IPS-15b (cell line): Measurements from ENCODE around the gene SCNN1G.

Experiments used
- H3K27me3 ChIP-seq: one replicate; pipeline ENCODE4 v1.6.1; 2013; ENCODE audit warnings: low read length; ENCODE audit not compliant: control insufficient read depth, insufficient read depth
- H3K36me3 ChIP-seq: one replicate; pipeline ENCODE4 v1.6.1; 2013; ENCODE audit warnings: low read length; ENCODE audit not compliant: control insufficient read depth, insufficient read depth
- H3K4me1 ChIP-seq: one replicate; pipeline ENCODE4 v1.6.1; 2013; ENCODE audit warnings: mild to moderate bottlenecking, low read length; ENCODE audit not compliant: control insufficient read depth, insufficient read depth
- H3K4me3 ChIP-seq: one replicate; pipeline ENCODE4 v1.5.1; 2013; ENCODE audit warnings: low read depth, low read length
- H3K9ac ChIP-seq: one replicate; pipeline ENCODE4 v1.6.1; 2013; ENCODE audit warnings: low read depth, mild to moderate bottlenecking, low read length
- H3K9me3 ChIP-seq: one replicate; pipeline ENCODE4 v1.6.1; 2013; ENCODE audit warnings: mild to moderate bottlenecking, low read length; ENCODE audit not compliant: control insufficient read depth, insufficient read depth

The SCNN1G gene

DNA sequence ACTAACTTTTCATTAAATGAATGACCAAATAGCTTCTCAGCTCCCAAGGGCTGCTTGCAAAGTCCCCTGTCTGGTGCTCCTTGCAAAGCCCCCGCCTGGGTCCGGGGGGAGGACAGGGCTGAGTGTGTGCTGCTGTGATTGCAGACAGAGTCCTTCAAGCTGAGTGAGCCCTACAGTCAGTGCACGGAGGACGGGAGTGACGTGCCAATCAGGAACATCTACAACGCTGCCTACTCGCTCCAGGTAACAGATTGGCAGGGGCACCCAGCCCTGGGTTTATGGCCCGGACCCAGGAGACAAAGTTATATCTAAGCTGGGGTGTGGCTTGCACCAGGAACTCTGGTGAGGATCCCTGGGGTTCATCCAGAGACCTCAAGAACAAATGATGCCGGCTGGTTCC, 27.1 kb downstream of the SCNN1G start:
- Histone ChIP-seq H3K9me3 (no peaks in the 10 kb centered on the region), H3K4me3 (no peak overlapping the region), H3K36me3 (peaks cover 7% of the 10 kb centered on the region), H3K27me3 (no peaks in the 10 kb centered on the region), H3K4me1 (peaks cover 9% of the 10 kb centered on the region), H3K9ac (no peak overlapping the region)

GRCh38 chr16:23213831-23214230, 31.3 kb downstream of the SCNN1G start:
- Histone ChIP-seq H3K27me3 (no peaks in the 10 kb centered on the region), H3K9me3 (no peaks in the 10 kb centered on the region), H3K4me1 (no peaks in the 10 kb centered on the region), H3K9ac (no peak overlapping the region), H3K4me3 (no peak overlapping the region), H3K36me3 (peaks cover 11% of the 10 kb centered on the region)

GRCh38 chr16:23214796-23215195, 32.3 kb downstream of the SCNN1G start:
- Histone ChIP-seq H3K9ac (no peak overlapping the region), H3K27me3 (no peaks in the 10 kb centered on the region), H3K4me3 (no peak overlapping the region), H3K4me1 (no peaks in the 10 kb centered on the region), H3K36me3 (peaks cover 11% of the 10 kb centered on the region), H3K9me3 (no peaks in the 10 kb centered on the region)

GRCh38 chr16:23215435-23215834, 32.9 kb downstream of the SCNN1G start:
- H3K4me3 ChIP-seq, result no peak overlapping the region
- no peaks in the 10 kb centered on the region for H3K4me1 ChIP-seq
- no peaks in the 10 kb centered on the region for H3K27me3 ChIP-seq
- no peaks in the 10 kb centered on the region for H3K9me3 ChIP-seq
- peaks cover 11% of the 10 kb centered on the region for H3K36me3 ChIP-seq
- no peak overlapping the region for H3K9ac ChIP-seq

DNA sequence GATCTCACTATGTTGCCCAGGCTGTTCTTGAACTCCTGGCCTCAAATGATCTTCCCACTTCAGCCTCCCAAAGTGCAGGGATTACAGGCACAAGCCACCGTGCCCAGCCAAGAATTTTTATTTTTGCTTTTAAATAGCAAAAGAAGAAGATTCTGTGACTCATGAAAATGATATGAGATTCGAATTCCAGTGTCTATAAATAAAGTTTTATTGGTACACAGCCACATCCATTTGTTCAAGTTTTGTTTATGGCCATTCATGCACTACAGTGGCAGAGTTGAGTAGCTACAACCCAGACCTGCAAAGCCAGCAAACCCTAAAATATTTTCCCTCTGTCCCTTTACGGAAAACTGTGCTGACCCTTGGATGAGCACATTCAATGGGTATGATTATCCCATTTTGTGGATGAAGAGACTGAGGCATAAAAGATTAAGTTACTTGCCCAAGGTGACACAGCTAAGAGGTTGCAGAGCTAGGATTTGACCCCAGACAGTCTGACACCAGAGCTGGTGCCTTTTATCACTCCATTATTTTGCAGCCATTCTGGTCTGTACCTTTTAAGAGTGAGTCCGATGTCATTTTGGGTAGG, 34.2 kb downstream of the SCNN1G start:
- Histone ChIP-seq H3K4me3 (no peak overlapping the region), H3K9me3 (no peaks in the 10 kb centered on the region)

GRCh38 chr16:23217646-23218045, 35.1 kb downstream of the SCNN1G start:
- H3K9ac ChIP-seq, result no peak overlapping the region
- H3K4me3 ChIP-seq, result no peak overlapping the region
- no peaks in the 10 kb centered on the region for H3K27me3 ChIP-seq
- H3K9me3 ChIP-seq, result no peaks in the 10 kb centered on the region
- no peaks in the 10 kb centered on the region for H3K4me1 ChIP-seq
- H3K36me3 ChIP-seq, result peaks cover 8% of the 10 kb centered on the region

More for the DNA sequence above, 34.2 kb downstream of the SCNN1G start:
- H3K36me3 ChIP-seq, result peaks cover 11% of the 10 kb centered on the region
- no peaks in the 10 kb centered on the region for H3K4me1 ChIP-seq
- H3K27me3 ChIP-seq, result no peaks in the 10 kb centered on the region
- no peak overlapping the region for H3K9ac ChIP-seq

DNA sequence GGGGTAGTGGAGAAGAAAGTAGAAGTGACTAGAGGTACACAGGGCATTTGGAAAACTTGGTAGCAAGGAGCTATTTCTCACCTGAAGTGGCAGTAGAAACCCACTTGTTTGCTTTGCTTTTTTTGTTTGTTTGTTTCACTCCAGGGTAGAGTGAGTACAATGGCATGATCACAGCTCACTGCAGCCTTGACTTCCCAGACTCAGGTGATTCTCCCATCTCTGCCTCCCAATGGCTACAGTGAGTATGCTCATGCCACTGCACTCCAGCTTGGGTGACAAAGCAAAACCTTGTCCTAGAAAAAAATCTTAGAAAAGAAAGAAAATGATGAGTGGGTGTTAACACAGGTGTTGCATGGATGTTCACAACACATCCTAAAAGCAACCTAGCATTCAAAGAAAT, 40.4 kb downstream of the SCNN1G start:
- Histone ChIP-seq H3K4me1 (peaks cover 4% of the 10 kb centered on the region), H3K4me3 (no peak overlapping the region), H3K9ac (no peak overlapping the region), H3K36me3 (no peaks in the 10 kb centered on the region), H3K27me3 (no peaks in the 10 kb centered on the region), H3K9me3 (no peaks in the 10 kb centered on the region)

- Histone ChIP-seq H3K27me3 (no peaks in the 10 kb centered on the region), H3K4me3 (no peak overlapping the region), H3K9me3 (no peaks in the 10 kb centered on the region), H3K36me3 (no peaks in the 10 kb centered on the region), H3K9ac (no peak overlapping the region), H3K4me1 (peaks cover 4% of the 10 kb centered on the region)
Observed at GRCh38 chr16:23223368-23223767, 40.8 kb downstream of the SCNN1G start.

DNA sequence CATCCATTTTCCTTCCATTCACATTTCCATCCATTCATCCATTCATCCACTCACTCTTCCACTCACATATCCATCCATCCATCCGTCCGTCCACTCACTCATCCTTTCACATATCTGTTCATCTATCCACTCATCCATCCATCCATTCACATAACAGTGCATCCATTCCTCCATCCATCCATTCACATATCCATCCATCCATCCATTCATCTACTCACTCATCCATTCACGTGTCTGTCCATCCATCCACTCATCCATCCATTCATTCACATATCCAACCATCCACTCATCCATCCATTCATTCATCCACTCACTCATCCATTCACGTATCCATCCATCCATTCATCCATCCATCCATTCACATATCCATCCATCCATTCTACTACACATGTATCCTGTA, 42.6 kb downstream of the SCNN1G start:
- Histone ChIP-seq H3K9me3 (no peaks in the 10 kb centered on the region), H3K4me1 (peaks cover 4% of the 10 kb centered on the region), H3K9ac (no peak overlapping the region), H3K27me3 (no peaks in the 10 kb centered on the region), H3K4me3 (no peak overlapping the region), H3K36me3 (no peaks in the 10 kb centered on the region)

DNA sequence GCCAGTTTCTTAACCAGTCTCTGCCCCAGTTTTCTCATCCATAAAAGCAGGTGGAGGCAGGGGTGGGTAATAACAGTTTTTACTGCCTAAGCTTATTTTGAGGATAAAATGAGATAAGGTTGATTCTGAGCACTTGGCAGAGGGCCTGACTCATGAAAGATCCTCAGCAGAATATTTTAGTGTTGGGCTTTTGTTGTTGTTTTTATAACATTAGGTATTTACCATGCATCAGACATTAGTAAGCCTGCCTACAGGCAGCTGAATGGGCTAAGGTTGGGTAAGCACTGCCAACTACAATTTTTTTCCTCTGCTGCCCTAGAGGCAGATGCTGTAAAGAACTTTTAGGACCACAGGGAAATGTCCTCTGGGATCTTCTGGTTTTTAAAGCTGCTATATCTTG, 43.1 kb downstream of the SCNN1G start:
- Histone ChIP-seq H3K9ac (no peak overlapping the region), H3K27me3 (no peaks in the 10 kb centered on the region), H3K4me3 (no peak overlapping the region), H3K36me3 (no peaks in the 10 kb centered on the region), H3K4me1 (peaks cover 4% of the 10 kb centered on the region), H3K9me3 (no peaks in the 10 kb centered on the region)

DNA sequence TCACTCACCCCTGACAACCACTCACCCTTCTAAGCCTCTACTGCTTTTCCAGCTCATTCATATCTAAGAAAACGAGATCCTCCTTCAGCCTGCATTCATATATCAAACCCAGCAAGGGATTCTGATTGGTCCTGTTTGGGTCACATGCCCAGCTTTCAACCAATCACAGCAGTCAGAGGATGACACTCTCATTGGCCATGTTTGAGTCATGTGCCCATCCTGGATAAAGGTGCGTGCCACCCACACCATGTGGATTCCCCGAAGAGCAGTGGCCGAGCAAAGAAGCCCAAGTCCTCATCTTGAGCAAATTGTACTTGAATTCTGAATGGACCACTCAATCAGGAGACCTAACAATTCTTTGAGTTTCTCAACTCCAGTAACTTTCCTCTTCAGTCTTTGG, 45.0 kb downstream of the SCNN1G start:
- H3K4me1 ChIP-seq, result peaks cover 4% of the 10 kb centered on the region
- no peaks in the 10 kb centered on the region for H3K36me3 ChIP-seq
- H3K4me3 ChIP-seq, result no peak overlapping the region
- H3K9ac ChIP-seq, result no peak overlapping the region
- H3K27me3 ChIP-seq, result no peaks in the 10 kb centered on the region
- H3K9me3 ChIP-seq, result no peaks in the 10 kb centered on the region

GRCh38 chr16:23229714-23230113, 47.2 kb downstream of the SCNN1G start:
- Histone ChIP-seq H3K9ac (no peak overlapping the region), H3K36me3 (no peaks in the 10 kb centered on the region), H3K4me3 (no peak overlapping the region), H3K27me3 (no peaks in the 10 kb centered on the region), H3K4me1 (no peaks in the 10 kb centered on the region), H3K9me3 (no peaks in the 10 kb centered on the region)
